K562 (cell line): ENCODE results near the gene EHBP1L1. TPM values are rescaled to one million over a fixed set of nuclear protein-coding genes. Genes with fewer than 3 reads are reported as not detected.
A peak's percentile ranks its signal among the peaks of the same experiment; 100 is the strongest.

Experiments used
- CTCFL ChIP-seq: IDR thresholded peaks from 2 replicates; pipeline ENCODE4 v1.6.1; 2011; ENCODE audit warnings: borderline replicate concordance, low read depth, mild to moderate bottlenecking, moderate library complexity, low read length; ENCODE audit not compliant: insufficient read depth, poor library complexity, severe bottlenecking
- DMBX1 ChIP-seq: fragments of 250-450 bp; sonication (Bioruptor Pico); IDR thresholded peaks from 2 replicates; pipeline ENCODE4 v1.8.0; 2022; ENCODE audit warnings: inconsistent platforms, mild to moderate bottlenecking, moderate library complexity, borderline replicate concordance
- E2F6 ChIP-seq, 2 experiments: IDR thresholded peaks; 2 replicates each; pipeline ENCODE4 v1.6.1; 2011; ENCODE audit warnings: borderline replicate concordance in 1 of 2, control low read depth in 1 of 2, low read depth in 1 of 2, low read length in 1 of 2, mild to moderate bottlenecking in 1 of 2, mixed read lengths in 1 of 2, moderate library complexity in 1 of 2; ENCODE audit not compliant: insufficient read depth in 1 of 2, insufficient read length in 1 of 2, poor library complexity in 1 of 2, severe bottlenecking in 1 of 2; ENCODE audit errors: extremely low read depth in 1 of 2
- FOXA3 ChIP-seq, 2 experiments: fragments of 450-650 bp in 1 of 2; sonication (generic) in 1 of 2; formaldehyde crosslinking; IDR thresholded peaks in 1 of 2; conservative IDR thresholded peaks in 1 of 2; 2 replicates each; pipeline versions ENCODE4 v1.4.0 to v1.8.0; 2020 to 2022; ENCODE audit warnings: mild to moderate bottlenecking in 2 of 2, missing genetic modification reagents in 1 of 2
- FOXO4 ChIP-seq: fragments of 450-650 bp; formaldehyde crosslinking; IDR thresholded peaks from 2 replicates; pipeline ENCODE4 v1.4.0; 2020; ENCODE audit warnings: mild to moderate bottlenecking, moderate library complexity
- KDM1A ChIP-seq, 2 experiments: fragments of 450-650 bp; IDR thresholded peaks; 2 replicates each; pipeline ENCODE4 v1.6.1; 2016; ENCODE audit warnings: mild to moderate bottlenecking in 2 of 2
- MAX ChIP-seq: sonication (generic); formaldehyde crosslinking; IDR thresholded peaks from 2 replicates; pipeline ENCODE4 v1.9.0; 2022; ENCODE audit warnings: mild to moderate bottlenecking, missing genetic modification reagents
- MNT ChIP-seq, 2 experiments: fragments of 450-650 bp; conservative IDR thresholded peaks; 2 replicates each; pipeline ENCODE4 v1.6.1; 2017; ENCODE audit warnings: mild to moderate bottlenecking in 2 of 2, moderate library complexity in 2 of 2
- NCOR1 ChIP-seq: fragments of 450-650 bp; IDR thresholded peaks from 2 replicates; pipeline ENCODE4 v1.6.1; 2016; ENCODE audit warnings: mild to moderate bottlenecking, moderate library complexity
- NR2F6 ChIP-seq: fragments of 450-650 bp; formaldehyde crosslinking; IDR thresholded peaks from 2 replicates; pipeline ENCODE4 v1.4.0; 2020; ENCODE audit warnings: mild to moderate bottlenecking
- SOX6 ChIP-seq: fragments of 450-650 bp; IDR thresholded peaks from 2 replicates; pipeline ENCODE4 v1.6.1; 2014; ENCODE audit warnings: mild to moderate bottlenecking
- SUPT5H ChIP-seq: fragments of 450-650 bp; IDR thresholded peaks from 2 replicates; pipeline ENCODE4 v1.6.1; 2016
- ZNF197 ChIP-seq: fragments of 200-800 bp; sonication (Bioruptor generic); IDR thresholded peaks from 2 replicates; pipeline ENCODE4 v1.6.1; 2016; ENCODE audit warnings: low read depth, missing genetic modification characterization, missing compliant biosample characterization
- ZNF740 ChIP-seq, 3 experiments: fragments of 200-800 bp in 1 of 3; sonication (Bioruptor generic) in 1 of 3; sonication (generic) in 1 of 3; formaldehyde crosslinking in 1 of 3; IDR thresholded peaks; 2 replicates each; pipeline versions ENCODE4 v1.6.1 to v1.8.0; 2016 to 2022; ENCODE audit warnings: mild to moderate bottlenecking in 2 of 3, missing compliant biosample characterization in 2 of 3, missing genetic modification characterization in 2 of 3, missing genetic modification reagents in 1 of 3
- polyA plus RNA-seq, 8 experiments: library from polyadenylated mRNA; depleted of rRNA in 4 of 8; stranded (reverse) in 5 of 8; unstranded in 3 of 8; fragments of >200 nt; fragmentation: Nextera tagmentation in 2 of 8; fragmentation: Illumina TruSeq in 1 of 8; extraction: Ambion mirVana in 2 of 8; extraction: Trizol in 1 of 8; gene quantifications; 2 replicates each; pipeline versions ENCODE4 v1.2.1 to v1.2.3, GENCODE V29; 2011 to 2014; ENCODE audit warnings: inconsistent platforms in 1 of 8, missing spikeins in 1 of 8
- total RNA-seq, 7 experiments: library from RNA; depleted of rRNA in 6 of 7; stranded (reverse); fragments of >200 nt in 6 of 7; fragmentation: Illumina TruSeq in 2 of 7; extraction: Trizol in 2 of 7; gene quantifications; 2 replicates each; pipeline versions ENCODE4 v1.2.1 to v1.2.3, GENCODE V29; 2011 to 2021; ENCODE audit warnings: low replicate concordance in 1 of 7

EHBP1L1 gene
- total and polyA plus RNA-seq, 9 of the 15 experiments (the other 6 are each of a cell fraction or from before 2014, with no cell fraction given), result 0.03 to 87.1 (median 26.3) TPM

- peak; percentile 98 to 99 for TF ChIP-seq KDM1A (IDR thresholded peaks at IDR 0.05)
- TF ChIP-seq ZNF197 (CRISPR knock-in tag), result 0 out of 2 replicates have a peak, but pooled peaks have one; percentile 36
- peak; percentile 92 for TF ChIP-seq NCOR1
- 0 out of 2 replicates have a peak, but pooled peaks have one; percentile 4 for TF ChIP-seq SUPT5H
- no peak for TF ChIP-seq NR2F6 (CRISPR knock-in tag)
- TF ChIP-seq ZNF740 (CRISPR knock-in tag; IDR thresholded peaks at IDR 0.05), result no peak
- no peak for TF ChIP-seq ZNF740 (tag; IDR thresholded peaks at IDR 0.05)
- peak; percentile 80 to 88 for TF ChIP-seq MNT (conservative IDR thresholded peaks at IDR 0.05)
- TF ChIP-seq FOXO4, result no peak
- peak; percentile 7 to 28 for TF ChIP-seq E2F6 (IDR thresholded peaks at IDR 0.05; ENCODE audit: borderline replicate concordance in 1 of 2, extremely low read depth in 1 of 2, insufficient read depth in 1 of 2, insufficient read length in 1 of 2, low read depth in 1 of 2, low read length in 1 of 2, poor library complexity in 1 of 2, severe bottlenecking in 1 of 2)
- peak; percentile 57; the same call in 1 of the 2 replicates for TF ChIP-seq DMBX1
- TF ChIP-seq MAX (CRISPR knock-in tag), result peak; percentile 34; the same call in 1 of the 2 replicates
- TF ChIP-seq SOX6, result peak; percentile 80
- TF ChIP-seq FOXA3 (CRISPR knock-in tag; conservative IDR thresholded peaks at IDR 0.05 in 1 of 2, IDR thresholded peaks at IDR 0.05 in 1 of 2), result peak; percentile 73 to 74; a peak in 3 of 4 replicates
- TF ChIP-seq CTCFL, result no peak
Observed at GRCh38 chr11:65574811-65575567, 864 bp upstream of the EHBP1L1 start (continued).
